Stimulated activated CD4-positive, alpha-beta T cell treated with anti-CD3 and anti-CD28 coated beads, Interleukin-15, amount 100 ng/mL, for 1 hour (primary cell): ENCODE data around the gene BYSL.

Experiments used
- DNase-seq, 2 donors: peaks; one replicate each; pipeline ENCODE4 v3.0.0-alpha.2; 2020; ENCODE audit warnings: low read depth in 1 of 2, low spot score in 1 of 2

The BYSL gene

DNA sequence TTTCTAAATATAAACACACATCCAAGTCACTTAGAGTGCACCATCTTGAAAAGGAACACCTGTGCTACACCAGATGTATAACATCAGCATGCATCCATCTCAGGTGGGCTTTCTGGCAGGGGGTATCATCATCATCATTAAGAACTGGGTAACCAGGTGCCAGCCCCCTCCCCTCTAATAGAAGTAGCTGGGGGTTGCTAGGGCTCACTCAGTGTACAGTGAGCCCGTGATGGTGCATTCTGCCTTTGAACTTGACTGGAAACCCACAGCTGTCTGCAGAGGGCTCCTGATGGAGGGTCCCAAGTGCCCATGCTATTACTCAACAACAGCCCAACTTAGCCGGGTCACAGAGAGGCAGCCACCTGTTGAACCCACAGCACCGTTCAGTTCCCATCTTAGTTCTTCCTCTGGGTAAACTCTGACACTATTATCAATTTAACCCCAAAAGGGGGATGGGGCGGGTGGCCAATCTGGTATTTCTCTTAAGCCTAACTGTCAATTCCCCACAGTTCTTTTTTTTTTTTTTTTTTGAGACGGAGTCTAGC is 53.1 kb downstream of the BYSL start:
- DNase-seq = no peak

DNA sequence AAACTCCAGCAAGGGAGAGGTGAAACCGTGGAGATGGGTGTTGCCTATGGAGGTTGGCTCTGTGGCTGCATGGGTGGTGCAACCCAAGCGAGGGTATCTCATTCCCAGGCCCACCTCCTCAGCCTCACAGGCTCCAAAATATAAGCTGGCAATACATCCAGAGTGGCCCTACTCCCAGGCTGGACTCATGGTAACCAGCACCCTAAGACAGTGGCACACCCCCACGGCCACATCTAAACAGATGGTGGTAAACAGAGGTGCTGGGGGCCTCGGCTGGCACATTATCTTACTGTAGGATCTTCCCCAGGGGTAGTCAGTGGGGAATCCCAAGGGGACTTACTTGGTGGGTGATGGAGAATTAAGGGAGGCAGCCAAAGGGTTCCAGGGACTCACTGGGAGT is 54.0 kb downstream of the BYSL start:
- DNase-seq = no peak

DNA sequence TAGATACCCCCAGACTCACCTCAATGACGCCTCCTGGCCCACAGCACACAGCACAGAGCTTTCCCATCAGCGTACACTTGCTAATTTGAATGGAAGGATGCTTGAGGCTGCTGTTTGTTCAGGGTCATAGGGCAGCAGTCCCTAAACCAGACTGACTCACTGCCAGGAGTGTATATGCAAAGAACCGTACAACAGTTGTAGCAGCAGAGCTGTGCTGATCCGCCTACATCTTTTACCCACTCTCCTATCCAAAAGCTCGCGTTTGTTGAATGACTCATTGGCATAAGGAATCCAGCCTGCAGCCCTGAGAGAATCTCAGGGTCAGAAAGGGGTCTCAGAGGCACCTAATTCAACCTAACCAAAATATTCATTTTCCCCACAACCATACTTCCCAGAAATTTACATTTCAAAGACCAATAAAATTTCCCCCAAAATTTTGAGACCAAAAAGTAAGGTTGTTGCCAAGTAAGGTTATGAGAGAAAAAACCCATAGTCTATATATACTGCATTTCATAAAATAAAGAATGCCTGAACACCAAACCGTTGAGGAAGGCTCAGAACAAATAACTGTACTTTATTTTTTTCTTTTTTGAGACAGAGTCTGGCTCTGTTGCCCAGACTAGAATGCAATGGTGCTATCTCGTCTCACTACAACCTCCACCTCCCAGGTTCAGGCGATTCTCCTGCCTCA is 55.6 kb downstream of the BYSL start:
- no peak for DNase-seq
